Measurements from ENCODE around the gene GYPA.
"Not testable (repeated sequence)": the region's sequence is repeated elsewhere in the genome, so short reads cannot be mapped to it uniquely, and the experiment has no call there.

GYPA gene

DNA sequence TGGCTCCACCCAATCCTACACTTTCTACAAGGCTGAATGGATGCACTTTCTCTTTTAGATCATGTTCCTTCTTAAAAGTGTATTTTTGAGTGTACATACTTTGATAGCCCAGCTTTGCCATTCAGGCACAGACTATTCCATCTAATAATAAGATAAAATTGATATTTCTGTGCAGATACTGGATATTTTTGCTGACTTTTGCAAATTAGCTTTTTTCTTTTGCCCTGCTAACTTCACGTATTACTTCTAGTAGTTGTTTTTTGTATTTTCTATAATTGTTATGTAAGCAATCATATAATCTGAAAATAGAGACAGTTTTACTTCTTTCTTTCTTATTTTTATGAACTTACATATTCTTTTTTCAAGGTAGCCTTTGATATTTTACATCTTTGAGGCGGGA lies 13.5 kb upstream of the GYPA start:
- Histone ChIP-seq H3K36me3 (ENCODE audit: control insufficient read depth, insufficient read depth, low read length) (no peaks in the 10 kb centered on the region), H3K9me3 (ENCODE audit: control insufficient read depth, low read length) (no peaks in the 10 kb centered on the region), H3K27me3 (ENCODE audit: control insufficient read depth, insufficient read depth, low read length) (no peaks in the 10 kb centered on the region), H3K9ac (ENCODE audit: low read length) (no peak overlapping the region), H3K4me1 (ENCODE audit: control insufficient read depth, insufficient read depth, low read length) (no peaks in the 10 kb centered on the region), H3K4me3 (ENCODE audit: low read length) (no peak overlapping the region)

DNA sequence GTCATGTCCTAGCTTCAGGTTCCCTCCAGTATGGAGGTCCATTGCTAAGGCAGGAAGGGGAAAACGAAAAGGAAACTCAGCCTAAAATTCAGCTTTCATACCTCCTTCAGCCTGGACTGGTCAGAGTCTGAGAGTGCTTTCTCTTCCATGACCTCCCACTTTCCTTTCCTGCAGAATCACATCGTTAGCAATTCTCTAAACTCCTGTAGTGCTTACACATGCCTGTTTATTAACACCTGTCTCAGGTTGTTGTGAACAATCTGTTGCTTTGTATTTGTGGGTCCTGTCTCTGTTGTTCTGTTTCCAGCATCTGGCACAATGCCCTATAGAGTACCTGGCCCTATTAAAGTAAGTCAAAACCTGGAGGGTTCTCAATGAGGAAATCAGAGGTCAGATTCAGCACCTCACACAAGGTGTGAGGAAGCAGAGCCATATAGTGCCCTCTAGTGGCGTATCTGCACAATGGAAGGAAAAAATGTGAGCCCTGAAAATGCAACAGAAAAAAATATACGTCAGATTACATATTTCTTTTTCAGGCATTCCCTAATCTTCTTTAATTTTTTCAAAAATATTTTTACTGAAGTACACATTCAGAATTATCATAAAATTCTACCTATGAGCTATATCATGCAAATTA lies 2.3 kb upstream of the GYPA start:
- not testable (repeated sequence) for H3K27me3 ChIP-seq (ENCODE audit: control insufficient read depth, insufficient read depth, low read length); H3K4me1 ChIP-seq (ENCODE audit: control insufficient read depth, insufficient read depth, low read length); H3K4me3 ChIP-seq (ENCODE audit: low read length); H3K9ac ChIP-seq (ENCODE audit: low read length); H3K36me3 ChIP-seq (ENCODE audit: control insufficient read depth, insufficient read depth, low read length); H3K9me3 ChIP-seq (ENCODE audit: control insufficient read depth, low read length)

DNA sequence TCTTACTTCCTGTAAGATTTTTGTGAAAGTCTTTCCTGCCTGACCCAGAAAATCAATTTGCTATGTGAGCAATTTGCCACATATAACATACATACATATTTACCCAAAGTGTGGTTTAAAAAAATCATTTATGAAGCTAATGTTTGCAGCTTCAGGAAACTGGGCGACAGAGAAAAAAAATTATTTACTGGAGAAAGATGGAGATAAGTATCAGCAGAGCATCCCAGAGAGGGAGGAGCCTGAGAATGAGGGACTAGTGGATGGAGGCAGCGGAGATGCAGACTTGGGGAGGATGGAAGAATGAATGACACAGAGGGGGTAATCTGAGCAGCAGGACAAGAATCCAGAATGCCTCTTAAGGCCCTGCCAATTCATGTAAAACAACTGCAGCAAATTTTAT lies 975 bp upstream of the GYPA start:
- Histone ChIP-seq H3K4me3 (ENCODE audit: low read length) (no peak overlapping the region), H3K4me1 (ENCODE audit: control insufficient read depth, insufficient read depth, low read length) (no peaks in the 10 kb centered on the region), H3K36me3 (ENCODE audit: control insufficient read depth, insufficient read depth, low read length) (no peaks in the 10 kb centered on the region), H3K27me3 (ENCODE audit: control insufficient read depth, insufficient read depth, low read length) (no peaks in the 10 kb centered on the region), H3K9me3 (ENCODE audit: control insufficient read depth, low read length) (no peaks in the 10 kb centered on the region), H3K9ac (ENCODE audit: low read length) (no peak overlapping the region)

DNA sequence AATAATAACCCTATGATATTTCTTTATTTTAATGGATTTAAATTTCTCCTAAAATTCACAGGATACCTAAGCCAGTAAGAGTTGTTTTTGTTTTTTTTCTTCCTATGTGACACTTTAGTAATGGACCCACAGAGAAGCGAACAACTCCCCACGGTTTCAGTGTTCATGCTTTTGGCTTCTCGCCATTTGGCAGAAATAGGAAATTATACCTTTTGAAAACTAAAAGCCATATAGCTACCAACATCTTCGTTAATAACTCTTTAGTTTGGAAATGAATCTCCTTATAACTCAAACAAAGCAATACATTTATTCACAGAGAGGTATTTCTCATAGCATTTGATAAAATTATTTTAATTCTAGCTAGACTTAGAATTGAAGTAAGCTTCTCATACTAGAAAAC lies 527 bp downstream of the GYPA start:
- not testable (repeated sequence) for H3K9me3 ChIP-seq (ENCODE audit: control insufficient read depth, low read length); H3K4me3 ChIP-seq (ENCODE audit: low read length); H3K9ac ChIP-seq (ENCODE audit: low read length); H3K4me1 ChIP-seq (ENCODE audit: control insufficient read depth, insufficient read depth, low read length); H3K36me3 ChIP-seq (ENCODE audit: control insufficient read depth, insufficient read depth, low read length); H3K27me3 ChIP-seq (ENCODE audit: control insufficient read depth, insufficient read depth, low read length)

DNA sequence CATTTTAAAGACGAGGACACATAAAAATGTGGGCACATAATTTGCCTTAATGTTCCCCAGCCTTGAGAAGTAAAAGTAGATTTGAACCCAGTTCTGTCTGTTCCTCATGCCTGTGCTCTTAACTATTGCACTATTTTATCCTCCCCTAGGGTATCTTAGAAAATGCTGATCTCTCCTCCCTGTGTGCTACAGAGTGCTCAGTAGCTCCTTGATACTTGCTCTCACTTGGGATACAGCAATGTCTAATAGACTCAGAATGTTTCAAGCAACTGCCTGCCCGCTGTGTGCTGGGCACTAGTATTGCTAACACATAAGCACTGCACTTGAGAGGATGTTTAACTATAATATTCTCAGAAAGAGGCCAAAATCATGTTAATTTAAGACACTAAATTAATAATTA lies 971 bp downstream of the GYPA start:
- not testable (repeated sequence) for H3K9me3 ChIP-seq (ENCODE audit: control insufficient read depth, low read length); H3K9ac ChIP-seq (ENCODE audit: low read length); H3K4me3 ChIP-seq (ENCODE audit: low read length); H3K4me1 ChIP-seq (ENCODE audit: control insufficient read depth, insufficient read depth, low read length); H3K36me3 ChIP-seq (ENCODE audit: control insufficient read depth, insufficient read depth, low read length); H3K27me3 ChIP-seq (ENCODE audit: control insufficient read depth, insufficient read depth, low read length)

DNA sequence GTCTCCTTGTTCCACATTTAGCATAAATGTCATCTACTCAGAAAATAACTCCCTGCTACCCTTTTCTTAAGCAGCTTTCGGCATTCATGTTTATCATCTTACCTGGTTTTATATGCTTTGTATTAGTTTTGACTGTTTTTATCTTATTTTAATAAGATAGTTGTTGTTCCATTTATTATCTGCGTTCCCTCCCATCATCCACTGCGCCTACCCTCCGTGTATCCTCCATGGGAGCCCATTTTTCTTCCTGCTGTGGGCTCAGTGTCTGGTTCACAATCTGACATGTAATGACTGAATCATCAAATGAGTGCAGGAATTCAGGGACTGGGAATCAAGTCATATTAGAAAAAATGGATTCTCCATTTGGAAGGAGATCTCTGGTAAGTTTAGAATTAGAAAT lies 2.3 kb downstream of the GYPA start:
- not testable (repeated sequence) for H3K9me3 ChIP-seq (ENCODE audit: control insufficient read depth, low read length); H3K4me1 ChIP-seq (ENCODE audit: control insufficient read depth, insufficient read depth, low read length); H3K9ac ChIP-seq (ENCODE audit: low read length)

DNA sequence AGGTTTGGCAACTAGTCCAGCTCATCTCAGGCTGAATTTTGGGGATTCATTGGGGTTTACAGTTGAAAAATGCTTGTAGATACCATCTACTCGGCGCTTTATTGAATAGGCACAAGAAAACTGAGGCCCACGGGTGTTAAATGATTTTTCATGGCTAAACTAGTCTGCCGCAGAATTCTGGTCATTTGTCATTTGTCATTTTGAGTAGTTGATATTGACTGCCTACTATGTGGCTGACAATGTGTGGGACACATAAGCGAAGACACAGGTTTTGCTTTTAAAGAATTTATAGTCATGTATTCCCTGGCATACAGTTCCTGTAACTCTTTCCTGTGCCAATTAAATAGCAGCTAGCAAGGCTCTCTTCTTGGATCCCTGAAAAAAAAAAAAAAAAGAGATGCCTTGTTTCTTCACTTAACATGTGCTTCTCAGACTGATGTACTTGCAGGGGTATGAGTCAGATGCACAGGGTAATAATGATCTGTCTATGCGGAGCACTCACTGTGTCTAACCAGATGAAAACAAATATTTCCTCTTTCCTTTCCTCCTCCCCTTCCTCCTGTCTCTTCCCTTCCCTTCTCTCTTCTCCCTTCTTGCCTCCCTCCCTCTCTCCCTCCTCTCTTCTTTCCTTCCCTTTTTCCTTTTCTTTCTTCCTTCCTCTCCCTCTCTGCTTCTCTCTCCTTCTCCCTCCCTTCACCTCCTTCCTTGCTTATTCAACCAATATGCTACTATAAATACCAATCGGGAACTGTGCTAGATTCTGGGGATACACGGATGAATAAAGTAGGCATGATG lies 3.2 kb downstream of the GYPA start:
- H3K4me1 ChIP-seq (ENCODE audit: control insufficient read depth, insufficient read depth, low read length); H3K36me3 ChIP-seq (ENCODE audit: control insufficient read depth, insufficient read depth, low read length); H3K4me3 ChIP-seq (ENCODE audit: low read length); H3K27me3 ChIP-seq (ENCODE audit: control insufficient read depth, insufficient read depth, low read length); H3K9me3 ChIP-seq (ENCODE audit: control insufficient read depth, low read length); H3K9ac ChIP-seq (ENCODE audit: low read length): not testable (repeated sequence)

More for the DNA sequence above, 2.3 kb downstream of the GYPA start:
- not testable (repeated sequence) for H3K36me3 ChIP-seq (ENCODE audit: control insufficient read depth, insufficient read depth, low read length); H3K27me3 ChIP-seq (ENCODE audit: control insufficient read depth, insufficient read depth, low read length); H3K4me3 ChIP-seq (ENCODE audit: low read length)

DNA sequence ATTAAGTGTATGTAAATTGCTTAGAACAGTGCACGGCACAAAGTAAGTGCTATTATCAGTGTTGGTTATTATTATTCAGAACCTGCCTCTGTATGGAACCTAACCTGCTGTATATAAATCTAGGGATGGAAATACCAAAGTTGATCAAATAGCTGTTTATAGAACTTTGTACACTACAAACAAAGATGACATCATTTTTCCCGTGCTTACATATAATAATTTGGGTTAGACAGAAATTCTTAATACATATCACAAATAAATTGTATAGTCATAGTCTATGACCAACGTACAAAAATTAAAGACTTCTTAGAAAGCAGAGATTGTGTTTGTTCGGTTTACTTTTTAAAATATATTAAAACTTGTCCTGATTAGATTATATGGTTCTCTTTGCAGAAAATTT lies 4.3 kb downstream of the GYPA start:
- not testable (repeated sequence) for H3K27me3 ChIP-seq (ENCODE audit: control insufficient read depth, insufficient read depth, low read length); H3K9me3 ChIP-seq (ENCODE audit: control insufficient read depth, low read length); H3K36me3 ChIP-seq (ENCODE audit: control insufficient read depth, insufficient read depth, low read length); H3K4me3 ChIP-seq (ENCODE audit: low read length); H3K9ac ChIP-seq (ENCODE audit: low read length); H3K4me1 ChIP-seq (ENCODE audit: control insufficient read depth, insufficient read depth, low read length)

DNA sequence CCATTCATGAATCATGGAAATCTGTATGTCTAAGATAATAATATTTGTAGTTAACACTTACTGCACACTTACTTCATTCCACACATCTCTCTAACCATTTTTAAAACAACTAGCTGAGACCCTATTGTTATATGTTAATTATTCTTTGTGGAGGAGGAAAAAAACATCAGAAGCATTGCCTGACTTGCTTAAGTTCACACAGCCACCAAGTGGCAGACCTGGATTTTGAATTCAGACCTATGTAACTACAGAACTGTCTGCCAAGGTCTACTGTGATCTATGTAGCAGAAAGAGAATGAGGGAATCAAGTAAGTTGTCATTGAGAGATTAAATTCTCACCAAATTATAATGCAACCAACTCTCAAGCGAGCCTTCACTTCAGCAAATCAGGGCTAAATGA lies 10.4 kb downstream of the GYPA start:
- not testable (repeated sequence) for H3K9ac ChIP-seq (ENCODE audit: low read length); H3K4me3 ChIP-seq (ENCODE audit: low read length); H3K36me3 ChIP-seq (ENCODE audit: control insufficient read depth, insufficient read depth, low read length); H3K9me3 ChIP-seq (ENCODE audit: control insufficient read depth, low read length); H3K4me1 ChIP-seq (ENCODE audit: control insufficient read depth, insufficient read depth, low read length); H3K27me3 ChIP-seq (ENCODE audit: control insufficient read depth, insufficient read depth, low read length)

DNA sequence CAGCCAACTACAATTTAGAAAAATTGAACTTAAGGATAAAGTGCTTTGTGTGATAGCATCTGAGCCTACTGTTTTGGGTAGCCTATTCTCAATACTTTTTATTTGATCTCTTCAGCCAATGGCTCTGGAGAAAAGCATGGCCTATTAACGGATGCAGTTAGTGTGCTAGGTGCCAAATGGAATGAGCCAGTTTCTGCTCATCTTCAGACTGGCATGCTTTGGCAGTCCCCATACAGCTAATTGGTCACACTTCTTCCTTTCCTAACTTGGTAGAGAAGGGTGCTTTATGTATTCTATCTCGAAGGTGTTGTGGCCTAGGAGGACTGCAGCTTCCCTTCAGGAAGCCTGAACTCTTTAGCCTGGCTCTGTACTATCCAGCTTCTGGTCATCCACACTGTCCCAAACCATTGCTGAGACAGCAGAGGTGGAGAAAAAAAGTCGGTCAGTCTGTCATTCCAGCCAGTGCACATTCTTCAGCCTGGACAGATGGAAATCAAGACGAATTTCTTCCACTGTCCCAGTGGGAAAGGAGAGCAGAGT lies 11.1 kb downstream of the GYPA start:
- not testable (repeated sequence) for H3K27me3 ChIP-seq (ENCODE audit: control insufficient read depth, insufficient read depth, low read length); H3K9ac ChIP-seq (ENCODE audit: low read length); H3K9me3 ChIP-seq (ENCODE audit: control insufficient read depth, low read length); H3K4me3 ChIP-seq (ENCODE audit: low read length); H3K36me3 ChIP-seq (ENCODE audit: control insufficient read depth, insufficient read depth, low read length); H3K4me1 ChIP-seq (ENCODE audit: control insufficient read depth, insufficient read depth, low read length)

DNA sequence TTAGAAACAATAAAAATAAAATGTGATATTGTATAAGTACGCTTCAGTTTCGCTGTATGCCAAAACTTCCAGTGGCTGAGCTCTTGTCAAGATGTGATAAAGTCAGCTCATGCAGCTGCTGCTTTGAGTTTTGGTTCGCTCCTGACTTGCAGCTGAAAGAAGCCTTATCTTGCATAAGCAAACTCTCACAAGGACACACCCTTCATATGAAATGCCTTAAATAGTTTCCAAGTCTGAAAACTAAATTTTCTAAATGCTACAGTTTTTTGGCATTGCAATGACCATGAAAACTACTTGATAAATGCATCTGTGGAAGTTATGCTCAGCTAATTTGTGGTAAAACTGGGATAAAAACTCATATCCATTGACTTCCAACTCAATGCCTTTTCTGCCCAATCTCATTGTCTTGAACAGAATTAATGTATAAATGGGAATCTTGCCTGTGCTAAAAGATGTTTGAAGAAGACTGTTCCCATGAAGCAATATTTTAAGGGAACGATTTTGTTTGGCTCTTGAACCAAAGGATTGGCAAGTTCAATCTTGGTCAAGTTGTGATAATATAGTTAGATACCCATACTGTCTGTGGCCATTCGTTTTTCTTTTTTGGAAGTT lies 11.7 kb downstream of the GYPA start:
- H3K36me3 ChIP-seq (ENCODE audit: control insufficient read depth, insufficient read depth, low read length); H3K27me3 ChIP-seq (ENCODE audit: control insufficient read depth, insufficient read depth, low read length); H3K9ac ChIP-seq (ENCODE audit: low read length); H3K4me1 ChIP-seq (ENCODE audit: control insufficient read depth, insufficient read depth, low read length); H3K9me3 ChIP-seq (ENCODE audit: control insufficient read depth, low read length); H3K4me3 ChIP-seq (ENCODE audit: low read length): not testable (repeated sequence)

DNA sequence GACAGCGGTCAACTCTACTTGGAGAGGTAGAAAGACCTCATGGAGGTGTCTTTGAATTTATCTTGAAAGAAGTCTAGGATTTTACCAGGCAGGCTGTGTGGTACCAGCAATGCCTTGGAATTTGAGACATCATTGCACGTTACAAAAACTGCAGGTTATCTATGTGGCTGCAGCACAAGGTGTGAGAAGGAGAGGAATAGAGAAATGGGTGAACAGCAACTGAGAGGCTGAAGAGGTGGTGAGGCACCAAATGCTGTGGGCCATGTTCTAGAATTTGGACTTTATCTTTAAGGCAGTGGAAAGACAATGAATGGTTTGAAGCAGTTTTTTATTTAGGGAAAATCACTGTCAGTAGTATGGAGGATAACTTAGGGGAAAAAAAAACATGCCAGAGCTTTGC lies 15.4 kb downstream of the GYPA start:
- H3K4me1 ChIP-seq (ENCODE audit: control insufficient read depth, insufficient read depth, low read length); H3K4me3 ChIP-seq (ENCODE audit: low read length); H3K9me3 ChIP-seq (ENCODE audit: control insufficient read depth, low read length); H3K9ac ChIP-seq (ENCODE audit: low read length); H3K36me3 ChIP-seq (ENCODE audit: control insufficient read depth, insufficient read depth, low read length); H3K27me3 ChIP-seq (ENCODE audit: control insufficient read depth, insufficient read depth, low read length): not testable (repeated sequence)

All from mucosa of stomach (tissue), 1 donor.